SK-N-MC (cell line): ENCODE results near the gene ANXA6.

Experiments
- DNase-seq: peaks from one replicate; pipeline ENCODE4 v3.0.0-alpha.2; 2011; ENCODE audit warnings: low read depth, low spot score
- H3K27ac ChIP-seq: fragments of 200-600 bp; sonication (generic); 2 replicates; pipeline ENCODE4 v1.5.1; 2016; ENCODE audit warnings: mixed run types
- H3K36me3 ChIP-seq: fragments of 200-600 bp; sonication (generic); 2 replicates; pipeline ENCODE4 v1.6.1; 2017; ENCODE audit warnings: antibody characterized with exemption, low read length, mixed read lengths; ENCODE audit not compliant: insufficient read depth
- H3K4me3 ChIP-seq: fragments of 200-600 bp; sonication (generic); 2 replicates; pipeline ENCODE4 v1.5.1; 2016
- H3K9ac ChIP-seq: fragments of 200-600 bp; sonication (generic); 2 replicates; pipeline ENCODE4 v1.8.0; 2017; ENCODE audit warnings: mixed run types, mixed read lengths; ENCODE audit not compliant: insufficient read length
- H3K9me3 ChIP-seq: fragments of 200-600 bp; sonication (generic); 2 replicates; pipeline ENCODE4 v1.6.1; 2017; ENCODE audit warnings: low read depth, mild to moderate bottlenecking, antibody characterized with exemption, low read length, moderate library complexity, mixed read lengths
- EZH2 ChIP-seq: fragments of 200-600 bp; sonication (generic); IDR thresholded peaks from one replicate; pipeline ENCODE4 v1.6.1; 2017; ENCODE audit warnings: antibody characterized with exemption
- FOXP2 ChIP-seq: optimal IDR thresholded peaks from 2 replicates; pipeline ENCODE3; 2011; ENCODE audit warnings: mild to moderate bottlenecking, moderate library complexity; ENCODE audit not compliant: insufficient read depth; ENCODE audit errors: extremely low read length, control extremely low read depth
- POLR2AphosphoS5 ChIP-seq: IDR thresholded peaks from 2 replicates; pipeline ENCODE4 v1.6.1; 2012; ENCODE audit warnings: mild to moderate bottlenecking, low read depth, low read length, borderline replicate concordance

ANXA6 gene

GRCh38 chr5:151107084-151107483, 50.5 kb downstream of the ANXA6 start:
- no peak overlapping the region for H3K4me3 ChIP-seq
- H3K27ac ChIP-seq = no peak overlapping the region
- no peak overlapping the region for H3K9ac ChIP-seq
- DNase-seq = no peak
- H3K9me3 ChIP-seq = no peaks in the 10 kb centered on the region
- TF ChIP-seq EZH2 = no peak
- no peak for TF ChIP-seq FOXP2
- no peak for TF ChIP-seq POLR2AphosphoS5
- H3K36me3 ChIP-seq = peaks cover 69% of the 10 kb centered on the region

- Histone ChIP-seq H3K4me3 (no peak overlapping the region), H3K9me3 (no peaks in the 10 kb centered on the region), H3K36me3 (peaks cover 68% of the 10 kb centered on the region), H3K27ac (no peak overlapping the region), H3K9ac (no peak overlapping the region)
- no peak for TF ChIP-seq FOXP2
- no peak for TF ChIP-seq EZH2
- no peak for TF ChIP-seq POLR2AphosphoS5
- no peak for DNase-seq
Measured at GRCh38 chr5:151106509-151106908, 51.1 kb downstream of the ANXA6 start.

- no peak overlapping the region for H3K9ac ChIP-seq
- no peak overlapping the region for H3K27ac ChIP-seq
- no peak overlapping the region for H3K4me3 ChIP-seq
- H3K9me3 ChIP-seq = no peaks in the 10 kb centered on the region
- no peak for DNase-seq
- no peak for TF ChIP-seq POLR2AphosphoS5
- TF ChIP-seq FOXP2 = no peak
- TF ChIP-seq EZH2 = no peak
- H3K36me3 ChIP-seq = peaks cover 69% of the 10 kb centered on the region
Measured at GRCh38 chr5:151106043-151106442, 51.5 kb downstream of the ANXA6 start.

GRCh38 chr5:151105561-151105960, 52.0 kb downstream of the ANXA6 start:
- no peak overlapping the region for H3K9ac ChIP-seq
- DNase-seq = no peak
- no peak overlapping the region for H3K27ac ChIP-seq
- H3K36me3 ChIP-seq = peaks cover 69% of the 10 kb centered on the region
- no peaks in the 10 kb centered on the region for H3K9me3 ChIP-seq
- TF ChIP-seq POLR2AphosphoS5 (no peak), EZH2 (no peak), FOXP2 (no peak)
- no peak overlapping the region for H3K4me3 ChIP-seq

GRCh38 chr5:151104795-151105194, 52.8 kb downstream of the ANXA6 start:
- no peak overlapping the region for H3K9ac ChIP-seq
- H3K9me3 ChIP-seq = no peaks in the 10 kb centered on the region
- DNase-seq = no peak
- TF ChIP-seq FOXP2 (no peak), POLR2AphosphoS5 (no peak)
- no peak overlapping the region for H3K27ac ChIP-seq
- no peak overlapping the region for H3K4me3 ChIP-seq
- H3K36me3 ChIP-seq = peaks cover 66% of the 10 kb centered on the region

GRCh38 chr5:151101746-151102145, 55.8 kb downstream of the ANXA6 start:
- Histone ChIP-seq H3K36me3 (peaks cover 36% of the 10 kb centered on the region), H3K27ac (no peak overlapping the region), H3K9ac (no peak overlapping the region), H3K9me3 (no peaks in the 10 kb centered on the region), H3K4me3 (no peak overlapping the region)
- DNase-seq = no peak
- no peak for TF ChIP-seq FOXP2
- no peak for TF ChIP-seq EZH2
- no peak for TF ChIP-seq POLR2AphosphoS5

GRCh38 chr5:151101151-151101550, 56.4 kb downstream of the ANXA6 start:
- Histone ChIP-seq H3K36me3 (peaks cover 31% of the 10 kb centered on the region), H3K27ac (no peak overlapping the region)

GRCh38 chr5:151100681-151101080, 56.9 kb downstream of the ANXA6 start:
- DNase-seq = no peak
- peaks cover 27% of the 10 kb centered on the region for H3K36me3 ChIP-seq

More at GRCh38 chr5:151101151-151101550, 56.4 kb downstream of the ANXA6 start:
- Histone ChIP-seq H3K9me3 (no peaks in the 10 kb centered on the region), H3K4me3 (no peak overlapping the region), H3K9ac (no peak overlapping the region)
- DNase-seq = no peak
- TF ChIP-seq FOXP2 (no peak), POLR2AphosphoS5 (no peak), EZH2 (no peak)

GRCh38 chr5:151098768-151099121, 58.8 kb downstream of the ANXA6 start:
- no peak overlapping the region for H3K9ac ChIP-seq

More at GRCh38 chr5:151100681-151101080, 56.9 kb downstream of the ANXA6 start:
- Histone ChIP-seq H3K27ac (no peak overlapping the region), H3K9me3 (no peaks in the 10 kb centered on the region), H3K4me3 (no peak overlapping the region), H3K9ac (no peak overlapping the region)
- TF ChIP-seq FOXP2 = no peak
- TF ChIP-seq EZH2 = no peak
- TF ChIP-seq POLR2AphosphoS5 = no peak

More at GRCh38 chr5:151098768-151099121, 58.8 kb downstream of the ANXA6 start:
- Histone ChIP-seq H3K4me3 (no peak overlapping the region), H3K36me3 (peaks cover 14% of the 10 kb centered on the region), H3K27ac (no peak overlapping the region), H3K9me3 (no peaks in the 10 kb centered on the region)
- DNase-seq = no peak
- TF ChIP-seq POLR2AphosphoS5 (no peak), EZH2 (no peak), FOXP2 (no peak)
